GM23338 (cell line): ENCODE data around the gene CSPG4.

Experiments used
- CREB1 ChIP-seq: fragments of 250-450 bp; sonication (Bioruptor Pico); IDR thresholded peaks from 2 replicates; pipeline ENCODE4 v1.5.0; 2020; ENCODE audit warnings: low read depth, mild to moderate bottlenecking, moderate library complexity
- CTCF ChIP-seq, 2 experiments: fragments of 200-600 bp in 1 of 2; sonication (generic) in 1 of 2; conservative IDR thresholded peaks; 2 replicates each; pipeline versions ENCODE4 v1.5.1 to v1.6.1; 2016 to 2017; ENCODE audit warnings: antibody characterized with exemption in 2 of 2, low read depth in 2 of 2, mild to moderate bottlenecking in 2 of 2, moderate library complexity in 1 of 2
- EZH2 ChIP-seq: fragments of 200-600 bp; sonication (generic); IDR thresholded peaks from one replicate; pipeline ENCODE4 v1.8.0; 2017; ENCODE audit warnings: antibody characterized with exemption, mild to moderate bottlenecking, low read depth; ENCODE audit not compliant: unreplicated experiment
- JUNB ChIP-seq: IDR thresholded peaks from one replicate; pipeline ENCODE4 v1.6.1; 2016; ENCODE audit warnings: antibody characterized with exemption; ENCODE audit not compliant: unreplicated experiment
- POLR2AphosphoS5 ChIP-seq: IDR thresholded peaks from 2 replicates; pipeline ENCODE4 v1.6.1; 2016; ENCODE audit warnings: antibody characterized with exemption, low read depth
- STAT1 ChIP-seq: IDR thresholded peaks from one replicate; pipeline ENCODE4 v1.6.1; 2016; ENCODE audit warnings: antibody characterized with exemption; ENCODE audit not compliant: unreplicated experiment
- TF ChIP-seq, protein P1 (sequence below): IDR thresholded peaks from one replicate; pipeline ENCODE4 v1.6.1; 2018; ENCODE audit warnings: antibody characterized with exemption; ENCODE audit not compliant: unreplicated experiment

GRCh38 chr15:75654201-75654907, 58.3 kb downstream of the CSPG4 start:
- TF ChIP-seq POLR2AphosphoS5 (no peak), CTCF (conservative IDR thresholded peaks at IDR 0.05; ENCODE audit: low read depth in 2 of 2) (no peak), STAT1 (no peak), EZH2 (no peak), CREB1 (no peak), JUNB (no peak)
- TF ChIP-seq, protein P1, sequence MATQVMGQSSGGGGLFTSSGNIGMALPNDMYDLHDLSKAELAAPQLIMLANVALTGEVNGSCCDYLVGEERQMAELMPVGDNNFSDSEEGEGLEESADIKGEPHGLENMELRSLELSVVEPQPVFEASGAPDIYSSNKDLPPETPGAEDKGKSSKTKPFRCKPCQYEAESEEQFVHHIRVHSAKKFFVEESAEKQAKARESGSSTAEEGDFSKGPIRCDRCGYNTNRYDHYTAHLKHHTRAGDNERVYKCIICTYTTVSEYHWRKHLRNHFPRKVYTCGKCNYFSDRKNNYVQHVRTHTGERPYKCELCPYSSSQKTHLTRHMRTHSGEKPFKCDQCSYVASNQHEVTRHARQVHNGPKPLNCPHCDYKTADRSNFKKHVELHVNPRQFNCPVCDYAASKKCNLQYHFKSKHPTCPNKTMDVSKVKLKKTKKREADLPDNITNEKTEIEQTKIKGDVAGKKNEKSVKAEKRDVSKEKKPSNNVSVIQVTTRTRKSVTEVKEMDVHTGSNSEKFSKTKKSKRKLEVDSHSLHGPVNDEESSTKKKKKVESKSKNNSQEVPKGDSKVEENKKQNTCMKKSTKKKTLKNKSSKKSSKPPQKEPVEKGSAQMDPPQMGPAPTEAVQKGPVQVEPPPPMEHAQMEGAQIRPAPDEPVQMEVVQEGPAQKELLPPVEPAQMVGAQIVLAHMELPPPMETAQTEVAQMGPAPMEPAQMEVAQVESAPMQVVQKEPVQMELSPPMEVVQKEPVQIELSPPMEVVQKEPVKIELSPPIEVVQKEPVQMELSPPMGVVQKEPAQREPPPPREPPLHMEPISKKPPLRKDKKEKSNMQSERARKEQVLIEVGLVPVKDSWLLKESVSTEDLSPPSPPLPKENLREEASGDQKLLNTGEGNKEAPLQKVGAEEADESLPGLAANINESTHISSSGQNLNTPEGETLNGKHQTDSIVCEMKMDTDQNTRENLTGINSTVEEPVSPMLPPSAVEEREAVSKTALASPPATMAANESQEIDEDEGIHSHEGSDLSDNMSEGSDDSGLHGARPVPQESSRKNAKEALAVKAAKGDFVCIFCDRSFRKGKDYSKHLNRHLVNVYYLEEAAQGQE, result no peak
